Stimulated activated CD8-positive, alpha-beta memory T cell treated with anti-CD3 and anti-CD28 coated beads, Interleukin-12 subunit alpha, Interleukin-12 subunit beta, amount 100 ng/mL, for 24 hours (primary cell): ENCODE results near the gene EDIL3.

ENCODE experiments used
- DNase-seq: peaks from one replicate; pipeline ENCODE4 v3.0.0-alpha.2; 2020; ENCODE audit errors: extremely low read depth

The EDIL3 gene

DNA sequence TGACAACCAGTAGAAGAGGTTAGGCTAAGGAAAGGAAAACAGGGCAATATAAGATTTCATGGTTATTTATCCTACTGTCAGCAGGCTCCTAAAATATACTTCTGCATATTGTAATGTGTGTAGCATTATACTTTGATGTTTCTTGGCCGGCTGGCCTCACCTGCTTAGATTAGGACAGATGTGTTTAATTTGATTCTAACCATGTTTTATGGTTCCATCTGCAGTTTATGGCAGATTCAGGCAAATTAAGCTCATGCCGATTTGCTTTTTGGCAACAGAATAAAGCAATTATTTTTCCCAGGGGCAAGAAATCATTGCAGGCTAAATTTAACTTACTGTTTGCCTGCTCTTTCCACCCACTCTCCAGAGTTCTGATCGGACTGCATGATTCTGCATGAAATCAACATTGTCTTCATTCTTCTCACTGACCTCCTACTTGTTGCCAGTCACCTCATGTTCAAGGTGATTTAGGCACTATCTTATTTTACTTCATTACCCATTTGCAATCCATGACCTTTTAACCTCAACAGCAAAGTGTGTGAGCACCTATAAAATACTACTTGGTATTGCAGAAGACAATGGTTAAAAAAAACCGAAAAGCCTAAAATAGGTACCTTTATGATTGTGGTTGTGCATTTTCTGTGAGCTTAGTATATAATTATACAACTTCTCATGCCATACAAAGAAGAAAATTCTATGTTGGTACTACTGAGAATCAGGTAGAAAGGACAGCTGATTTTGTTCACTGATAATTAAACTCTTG, 125.2 kb downstream of the EDIL3 start:
- DNase-seq: no peak

GRCh38 chr5:84257061-84257460, 127.6 kb downstream of the EDIL3 start:
- DNase-seq: no peak

GRCh38 chr5:84255315-84255714, 129.4 kb downstream of the EDIL3 start:
- DNase-seq: no peak

GRCh38 chr5:84253946-84254345, 130.7 kb downstream of the EDIL3 start:
- no peak for DNase-seq

DNA sequence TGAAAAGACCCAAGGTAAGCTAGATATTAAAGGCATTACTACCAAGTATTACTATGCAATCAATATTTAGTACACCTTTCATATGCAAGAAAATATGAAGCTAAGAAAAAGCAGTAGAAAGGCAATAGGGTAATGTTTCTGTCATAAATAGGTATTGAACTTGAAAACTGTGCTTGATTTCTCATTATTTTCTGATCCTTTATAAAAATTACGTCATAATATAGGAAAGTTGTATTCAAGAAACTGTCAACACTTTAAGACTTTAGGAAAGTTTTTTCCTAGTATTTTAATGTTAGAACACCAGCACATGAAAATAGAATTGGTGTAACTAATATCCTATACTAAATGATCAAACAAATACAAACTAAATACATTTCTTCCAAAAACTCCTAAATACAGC, 133.2 kb downstream of the EDIL3 start:
- no peak for DNase-seq

- no peak for DNase-seq
Observed at GRCh38 chr5:84249918-84250630, 134.6 kb downstream of the EDIL3 start.

DNA sequence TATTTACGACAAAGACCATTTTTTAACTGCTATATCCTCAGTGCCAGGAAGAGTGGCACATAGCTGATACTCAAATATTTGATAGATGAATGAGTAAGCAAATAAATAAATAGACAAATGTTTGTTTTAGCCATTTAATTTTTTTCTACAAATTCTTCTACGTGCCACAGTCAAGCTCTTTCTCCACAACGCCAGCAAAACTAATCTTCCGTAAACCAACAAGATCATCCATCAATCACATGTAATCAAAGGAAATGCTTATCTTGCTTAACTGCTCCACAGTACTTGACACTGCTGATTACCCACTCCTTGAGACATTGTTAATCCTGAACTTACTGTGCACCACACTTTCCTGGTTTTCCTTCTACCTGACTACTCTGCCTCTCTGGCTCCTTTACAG, 136.7 kb downstream of the EDIL3 start:
- no peak for DNase-seq

GRCh38 chr5:84242286-84242685, 142.4 kb downstream of the EDIL3 start:
- DNase-seq: no peak

GRCh38 chr5:84239494-84239893, 145.2 kb downstream of the EDIL3 start:
- DNase-seq: no peak

- DNase-seq: no peak
Observed at GRCh38 chr5:84237126-84237525, 147.6 kb downstream of the EDIL3 start.

GRCh38 chr5:84231433-84231832, 153.2 kb downstream of the EDIL3 start:
- no peak for DNase-seq

DNA sequence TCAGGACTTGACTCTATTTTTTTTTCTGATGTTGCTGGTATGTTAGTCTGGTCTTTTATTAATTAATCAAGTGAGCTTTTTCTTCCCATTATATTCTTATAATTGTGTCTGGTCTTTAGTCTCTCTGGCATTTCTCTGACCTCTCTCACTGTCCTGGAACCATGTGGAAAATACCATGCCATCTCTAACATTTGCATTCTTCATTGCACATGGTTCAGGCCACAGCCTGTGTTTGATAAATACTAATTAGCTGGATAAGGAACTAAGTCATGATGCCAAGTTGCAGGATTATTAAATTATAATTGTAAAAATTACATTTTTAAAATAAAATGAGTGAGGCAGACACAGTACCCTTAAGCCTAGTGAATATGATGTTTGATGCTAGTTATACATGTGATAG, 155.6 kb downstream of the EDIL3 start:
- no peak for DNase-seq

GRCh38 chr5:84228266-84228665, 156.4 kb downstream of the EDIL3 start:
- no peak for DNase-seq

GRCh38 chr5:84227236-84227635, 157.4 kb downstream of the EDIL3 start:
- DNase-seq: no peak

GRCh38 chr5:84218546-84218945, 166.1 kb downstream of the EDIL3 start:
- no peak for DNase-seq

GRCh38 chr5:84215521-84215920, 169.2 kb downstream of the EDIL3 start:
- no peak for DNase-seq

- DNase-seq: no peak
Observed at GRCh38 chr5:84213861-84214260, 170.8 kb downstream of the EDIL3 start.

- no peak for DNase-seq
Observed at GRCh38 chr5:84213212-84213611, 171.5 kb downstream of the EDIL3 start.

DNA sequence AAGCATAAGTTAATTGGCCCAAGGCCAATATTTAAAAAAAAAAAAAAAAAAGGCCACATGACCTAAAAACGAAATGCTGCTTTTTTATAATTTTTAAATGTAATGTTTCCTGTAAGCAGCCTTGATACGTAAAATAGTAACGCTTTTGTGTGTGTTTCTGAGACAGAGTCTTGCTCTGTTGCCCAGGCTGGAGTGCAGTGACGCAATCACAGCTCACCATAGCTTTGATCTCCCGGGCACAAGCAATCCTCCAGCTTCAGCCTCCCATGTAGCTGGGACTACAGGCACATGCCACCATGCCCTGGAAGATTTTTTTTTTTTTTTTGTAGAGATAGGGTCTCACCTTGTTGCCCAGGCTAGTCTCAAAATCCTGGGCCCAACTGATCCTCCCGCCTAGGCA, 179.9 kb downstream of the EDIL3 start:
- DNase-seq: no peak

- no peak for DNase-seq
Observed at GRCh38 chr5:84202136-84202535, 182.5 kb downstream of the EDIL3 start.

- no peak for DNase-seq
Observed at GRCh38 chr5:84197538-84197937, 187.1 kb downstream of the EDIL3 start.

DNA sequence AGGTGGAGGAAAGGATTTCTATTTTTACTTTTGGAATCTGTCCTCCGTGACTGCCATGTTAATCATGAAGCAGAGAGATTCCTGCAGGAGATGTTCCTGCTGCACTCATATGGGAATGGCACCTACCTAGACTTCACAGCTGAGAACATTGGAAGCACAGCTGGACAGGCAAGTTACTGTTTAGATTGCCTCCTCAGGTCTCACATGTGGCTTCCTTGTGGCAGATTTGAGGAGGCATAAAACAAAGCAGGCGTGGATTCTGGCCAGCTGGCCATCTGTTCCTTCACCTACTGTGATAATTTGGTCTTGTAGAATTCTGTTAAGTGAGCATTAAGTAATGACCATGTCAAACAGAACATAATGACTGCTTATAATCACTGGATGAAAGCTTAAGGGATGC, 193.4 kb downstream of the EDIL3 start:
- no peak for DNase-seq

GRCh38 chr5:84184857-84185256, 199.8 kb downstream of the EDIL3 start:
- DNase-seq: no peak

DNA sequence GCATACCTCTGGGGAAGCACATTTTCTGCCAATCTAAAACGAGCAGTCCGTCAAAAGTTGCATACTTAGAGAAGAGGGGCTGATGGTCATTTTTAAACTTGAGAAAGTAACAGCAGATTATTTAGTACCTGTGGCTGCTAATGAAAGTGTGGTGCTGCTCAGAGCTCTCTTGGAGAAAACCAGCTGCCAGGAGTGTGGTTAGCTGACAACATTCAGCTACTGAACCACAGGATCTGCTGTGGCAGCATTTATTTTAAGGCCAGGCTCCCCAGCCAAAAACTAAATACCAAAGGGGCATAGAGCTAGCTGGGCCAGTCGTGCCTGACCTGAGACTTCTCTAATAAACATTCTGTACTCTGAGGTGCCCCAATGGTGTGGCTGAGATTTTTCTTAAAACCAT, 203.6 kb downstream of the EDIL3 start:
- DNase-seq: no peak
